ENCODE measurements around the gene DOHH. TPM values are rescaled to one million over a fixed set of nuclear protein-coding genes. Genes with fewer than 3 reads are reported as not detected.

Gene DOHH
- total and polyA plus RNA-seq, 9 of the 15 experiments (the other 6 are each of a cell fraction or from before 2014, with no cell fraction given) = 0.14 to 47.2 (median 5.1) TPM

- no peak for TF ChIP-seq ZBTB43 (CRISPR knock-in tag; IDR thresholded peaks at IDR 0.05)
- TF ChIP-seq SMARCC2 (IDR thresholded peaks at IDR 0.05; ENCODE audit: low read depth) = no peak
- no peak for TF ChIP-seq PYGO2 (tag; IDR thresholded peaks at IDR 0.05)
- TF ChIP-seq ESRRA (IDR thresholded peaks at IDR 0.05; ENCODE audit: borderline replicate concordance, low read depth) = no peak; the same call in 1 of the 2 replicates
- TF ChIP-seq CHCHD3 (CRISPR knock-in tag; IDR thresholded peaks at IDR 0.05) = no peak
- TF ChIP-seq MYC (IDR thresholded peaks at IDR 0.05; ENCODE audit: low read depth, low read length) = no peak
- TF ChIP-seq MYC (CRISPR knock-in tag; IDR thresholded peaks at IDR 0.05; ENCODE audit: borderline replicate concordance, low read depth) = no peak
- TF ChIP-seq FOXP4 (CRISPR knock-in tag; IDR thresholded peaks at IDR 0.05; ENCODE audit: borderline replicate concordance) = no peak
- no peak for TF ChIP-seq DNMT1 (IDR thresholded peaks at IDR 0.05)
- TF ChIP-seq TEAD4 (IDR thresholded peaks at IDR 0.05; ENCODE audit: low read length) = peak; percentile 35; the same call in 1 of the 2 replicates
- TF ChIP-seq TEAD4 (CRISPR knock-in tag; IDR thresholded peaks at IDR 0.05; ENCODE audit: borderline replicate concordance) = no peak
- no peak for TF ChIP-seq SMARCA5 (IDR thresholded peaks at IDR 0.05)
- no peak for TF ChIP-seq HDAC3 (IDR thresholded peaks at IDR 0.05; ENCODE audit: borderline replicate concordance, partially characterized antibody)
- TF ChIP-seq ZNF41 (CRISPR knock-in tag; conservative IDR thresholded peaks at IDR 0.05) = no peak
- no peak for TF ChIP-seq RNF219 (CRISPR knock-in tag; IDR thresholded peaks at IDR 0.05)
- peak in 1 of 2 experiments; percentile 64; a peak in 2 of 4 replicates for TF ChIP-seq HDAC1 (IDR thresholded peaks at IDR 0.05)
- TF ChIP-seq BMI1 (IDR thresholded peaks at IDR 0.05; ENCODE audit: low read length) = no peak
- TF ChIP-seq BRF1 (IDR thresholded peaks at IDR 0.05; ENCODE audit: borderline replicate concordance, extremely low read depth, insufficient read length) = no peak
- TF ChIP-seq ZBTB49 (CRISPR knock-in tag; IDR thresholded peaks at IDR 0.05; ENCODE audit: borderline replicate concordance) = no peak
- TF ChIP-seq MNT (conservative IDR thresholded peaks at IDR 0.05) = no peak
Measured at GRCh38 chr19:3521104-3521445, 20.6 kb upstream of the DOHH start (continued).
